GM12878 (cell line): ENCODE data around the gene LRRC75A. TPM values are rescaled to one million over a fixed set of nuclear protein-coding genes. Genes with fewer than 3 reads are reported as not detected.

ENCODE experiments used
- BACH1 ChIP-seq: fragments of 450-650 bp; IDR thresholded peaks from 2 replicates; pipeline ENCODE4 v1.6.1; 2017; ENCODE audit warnings: mild to moderate bottlenecking, borderline replicate concordance
- BCL3 ChIP-seq: IDR thresholded peaks from 2 replicates; pipeline ENCODE4 v1.6.1; 2011; ENCODE audit warnings: borderline replicate concordance, low read depth, mild to moderate bottlenecking, moderate library complexity, low read length; ENCODE audit not compliant: insufficient read depth, poor library complexity, severe bottlenecking
- BMI1 ChIP-seq: fragments of 450-650 bp; IDR thresholded peaks from 2 replicates; pipeline ENCODE4 v1.6.1; 2016; ENCODE audit warnings: mild to moderate bottlenecking, moderate library complexity, borderline replicate concordance
- CREB1 ChIP-seq: IDR thresholded peaks from 2 replicates; pipeline ENCODE4 v1.6.1; 2012; ENCODE audit warnings: low read depth, mild to moderate bottlenecking, inconsistent platforms
- EGR1 ChIP-seq, 2 experiments: IDR thresholded peaks; 1 replicate in 1 of 2; 2 replicates in 1 of 2; pipeline ENCODE4 v1.6.1; 2011 to 2012; ENCODE audit warnings: low read depth in 2 of 2, low read length in 2 of 2, borderline replicate concordance in 1 of 2, mild to moderate bottlenecking in 1 of 2, moderate library complexity in 1 of 2
- ETV6 ChIP-seq, 2 experiments: fragments of 450-650 bp in 1 of 2; IDR thresholded peaks in 1 of 2; conservative IDR thresholded peaks in 1 of 2; 2 replicates each; pipeline ENCODE4 v1.6.1; 2014; ENCODE audit warnings: antibody characterized with exemption in 1 of 2, borderline replicate concordance in 1 of 2, low read depth in 1 of 2, mild to moderate bottlenecking in 1 of 2, moderate library complexity in 1 of 2
- IRF4 ChIP-seq: IDR thresholded peaks from 2 replicates; pipeline ENCODE4 v1.6.1; 2011; ENCODE audit warnings: low read depth, low read length
- JUNB ChIP-seq: IDR thresholded peaks from 2 replicates; pipeline ENCODE4 v1.6.1; 2016; ENCODE audit warnings: antibody characterized with exemption, mild to moderate bottlenecking
- JUND ChIP-seq: IDR thresholded peaks from 2 replicates; pipeline ENCODE4 v1.6.1; 2012; ENCODE audit warnings: low read depth, mild to moderate bottlenecking, low read length, improper control_type of control experiment, moderate library complexity
- MEF2B ChIP-seq: fragments of 450-650 bp; IDR thresholded peaks from 2 replicates; pipeline ENCODE4 v1.6.1; 2018; ENCODE audit warnings: mild to moderate bottlenecking, moderate library complexity; ENCODE audit not compliant: partially characterized antibody, poor library complexity, severe bottlenecking
- NBN ChIP-seq: fragments of 450-650 bp; IDR thresholded peaks from 2 replicates; pipeline ENCODE4 v1.6.1; 2016
- NKRF ChIP-seq: fragments of 450-650 bp; conservative IDR thresholded peaks from 2 replicates; pipeline ENCODE4 v1.6.1; 2017; ENCODE audit warnings: mild to moderate bottlenecking, moderate library complexity
- NR2C2 ChIP-seq: IDR thresholded peaks from 2 replicates; pipeline ENCODE4 v1.6.1; 2011; ENCODE audit warnings: borderline replicate concordance, low read depth; ENCODE audit not compliant: control insufficient read depth, insufficient read length
- RB1 ChIP-seq: fragments of 450-650 bp; formaldehyde crosslinking; IDR thresholded peaks from 2 replicates; pipeline ENCODE4 v1.6.1; 2017; ENCODE audit warnings: mild to moderate bottlenecking, borderline replicate concordance
- RELB ChIP-seq: fragments of 450-650 bp; IDR thresholded peaks from 2 replicates; pipeline ENCODE4 v1.6.1; 2017; ENCODE audit warnings: low read depth, mild to moderate bottlenecking, moderate library complexity
- RUNX3 ChIP-seq: IDR thresholded peaks from 2 replicates; pipeline ENCODE4 v1.6.1; 2012; ENCODE audit warnings: low read length, inconsistent platforms
- SKIL ChIP-seq: fragments of 450-650 bp; IDR thresholded peaks from 2 replicates; pipeline ENCODE4 v1.6.1; 2017; ENCODE audit warnings: mild to moderate bottlenecking, low read depth, inconsistent platforms; ENCODE audit not compliant: poor library complexity, severe bottlenecking
- SMAD1 ChIP-seq: fragments of 450-650 bp; IDR thresholded peaks from 2 replicates; pipeline ENCODE4 v1.6.1; 2018; ENCODE audit warnings: mild to moderate bottlenecking, low read depth; ENCODE audit not compliant: partially characterized antibody
- SRF ChIP-seq, 2 experiments: IDR thresholded peaks; 2 replicates each; pipeline ENCODE4 v1.6.1; 2011; ENCODE audit warnings: low read depth in 2 of 2, low read length in 2 of 2, mild to moderate bottlenecking in 1 of 2, moderate library complexity in 1 of 2
- TCF3 ChIP-seq: IDR thresholded peaks from 2 replicates; pipeline ENCODE4 v1.6.1; 2012; ENCODE audit warnings: low read depth, mild to moderate bottlenecking, low read length, borderline replicate concordance; ENCODE audit not compliant: insufficient read depth
- ZZZ3 ChIP-seq: IDR thresholded peaks from 2 replicates; pipeline ENCODE4 v1.6.1; 2011; ENCODE audit warnings: low read depth; ENCODE audit not compliant: control insufficient read depth, insufficient read length
- polyA plus RNA-seq, 11 experiments: library from polyadenylated mRNA; depleted of rRNA in 4 of 11; unstranded in 6 of 11; stranded (reverse) in 5 of 11; fragments of >200 nt; fragmentation: Nextera tagmentation in 4 of 11; fragmentation: Illumina TruSeq in 1 of 11; extraction: Ambion mirVana in 4 of 11; extraction: Trizol in 1 of 11; gene quantifications; 1 replicate in 1 of 11; 2 replicates in 10 of 11; pipeline versions ENCODE4 v1.2.1 to v1.2.3, GENCODE V29; 2011 to 2016; ENCODE audit warnings: inconsistent platforms in 2 of 11, missing spikeins in 2 of 11, low read depth in 1 of 11
- total RNA-seq, 4 experiments: library from RNA; depleted of rRNA in 3 of 4; stranded (reverse); fragments of >200 nt in 3 of 4; fragmentation: Illumina TruSeq in 1 of 4; extraction: Trizol in 1 of 4; gene quantifications; 2 replicates each; pipeline versions ENCODE4 v1.2.1 to v1.2.3, GENCODE V29; 2013 to 2021

LRRC75A gene
- total and polyA plus RNA-seq, 10 of the 15 experiments (the other 5 are each of a cell fraction or from before 2014, with no cell fraction given), result 0.01 to 1.3 (median 0.09) TPM; not detected in 2

GRCh38 chr17:16407911-16408588, 83.9 kb downstream of the LRRC75A start (continued):
- 0 out of 2 replicates have a peak, but pooled peaks have one; percentile 13 for TF ChIP-seq NKRF
- peak; percentile 57; the same call in 1 of the 2 replicates for TF ChIP-seq CREB1
- peak; percentile 85 for TF ChIP-seq JUNB
- TF ChIP-seq JUND, result peak; percentile 75
- peak; percentile 97 for TF ChIP-seq SKIL
- TF ChIP-seq EGR1 (IDR thresholded peaks at IDR 0.05; ENCODE audit: borderline replicate concordance in 1 of 2, low read depth in 2 of 2, low read length in 2 of 2), result peak in 1 of 2 experiments; percentile 19; a peak in 1 of 3 replicates
- TF ChIP-seq SMAD1, result peak; percentile 100
- TF ChIP-seq IRF4, result peak; percentile 56; the same call in 1 of the 2 replicates
- TF ChIP-seq BACH1, result peak; percentile 57
- TF ChIP-seq BCL3, result peak; percentile 99
- TF ChIP-seq ZZZ3, result no peak
- 0 out of 2 replicates have a peak, but pooled peaks have one; percentile 69 for TF ChIP-seq RELB
- TF ChIP-seq NR2C2, result no peak
- TF ChIP-seq TCF3, result no peak
- peak; percentile 14; the same call in 1 of the 2 replicates for TF ChIP-seq RUNX3
- TF ChIP-seq BMI1, result 0 out of 2 replicates have a peak, but pooled peaks have one; percentile 14
- peak in 1 of 2 experiments; percentile 54; a peak in 1 of 4 replicates for TF ChIP-seq ETV6 (conservative IDR thresholded peaks at IDR 0.05 in 1 of 2, IDR thresholded peaks at IDR 0.05 in 1 of 2; ENCODE audit: borderline replicate concordance in 1 of 2, low read depth in 1 of 2)
- peak; percentile 83; the same call in 1 of the 2 replicates for TF ChIP-seq NBN
- peak; percentile 97 for TF ChIP-seq MEF2B
- TF ChIP-seq SRF (IDR thresholded peaks at IDR 0.05; ENCODE audit: low read depth in 2 of 2, low read length in 2 of 2), result peak in 1 of 2 experiments; percentile 31; a peak in 1 of 4 replicates
- TF ChIP-seq RB1, result peak; percentile 81; the same call in 1 of the 2 replicates
